Endothelial cell of umbilical vein (primary cell): ENCODE data around the gene LGALS3BP. TPM values are rescaled to one million over a fixed set of nuclear protein-coding genes. Genes with fewer than 3 reads are reported as not detected.

ENCODE experiments used
- BruUV-seq: library from RNA; stranded (reverse); fragments of 400-500 nt; replicated peaks from 2 replicates; lab custom pipeline; 2021; lab: Mats Ljungman, UMichigan
- CTCF ChIA-PET: fragments of 300-600, 350-600 bp; sonication (Branson Sonifier 250); formaldehyde crosslinking; loops from one replicate; lab custom pipeline; 2021; ENCODE audit warnings: antibody characterized with exemption, inconsistent platforms; lab: Charles Lee
- POLR2A ChIA-PET: fragments of 300-600, 350-600 bp; sonication (Branson Sonifier 250); formaldehyde crosslinking; loops from one replicate; lab custom pipeline; 2021; ENCODE audit warnings: antibody characterized with exemption, inconsistent platforms; lab: Charles Lee
- DNase-seq: peaks from one replicate; pipeline ENCODE4 v3.0.0-alpha.2; 2011; ENCODE audit warnings: low read depth, low spot score
- FAIRE-seq: peaks from 2 replicates; lab custom pipeline; 2011; peaks lifted over from hg19 to GRCh38; lab: Jason Lieb, UNC
- H2AFZ ChIP-seq: 2 replicates; pipeline ENCODE4 v1.6.0; 2012; ENCODE audit warnings: low read depth, low read length, control low read depth, inconsistent platforms
- H3K27ac ChIP-seq: 2 replicates; pipeline ENCODE4 v1.5.1; 2011; ENCODE audit warnings: low read depth, mild to moderate bottlenecking, control low read depth, low read length, moderate library complexity; ENCODE audit not compliant: insufficient read depth
- H3K27me3 ChIP-seq, 2 experiments: 2 replicates each; pipeline versions ENCODE4 v1.6.0 to v1.6.1; 2011; ENCODE audit warnings: low read length in 2 of 2, mixed read lengths in 1 of 2; ENCODE audit not compliant: control insufficient read depth in 2 of 2, insufficient read depth in 2 of 2
- H3K36me3 ChIP-seq, 2 experiments: 2 replicates in 1 of 2; 3 replicates in 1 of 2; pipeline ENCODE4 v1.5.1; 2011; ENCODE audit warnings: low read length in 2 of 2, mild to moderate bottlenecking in 1 of 2, moderate library complexity in 1 of 2; ENCODE audit not compliant: control insufficient read depth in 2 of 2, insufficient read depth in 2 of 2; ENCODE audit errors: extremely low read depth in 1 of 2
- H3K4me1 ChIP-seq: 3 replicates; pipeline ENCODE4 v1.5.1; 2011; ENCODE audit warnings: mild to moderate bottlenecking, low read length; ENCODE audit not compliant: control insufficient read depth, insufficient read depth; ENCODE audit errors: extremely low read depth
- H3K4me2 ChIP-seq: 2 replicates; pipeline ENCODE4 v1.6.1; 2011; ENCODE audit warnings: low read length, control low read depth, mixed read lengths; ENCODE audit not compliant: insufficient read depth
- H3K4me3 ChIP-seq, 3 experiments: fragments of 200-600 bp in 1 of 3; sonication (generic), shearing (Covaris generic) in 1 of 3; replicated peaks in 1 of 3; 2 replicates each; pipeline ENCODE4 v1.5.1; 2011 to 2016; ENCODE audit warnings: control low read depth in 3 of 3, low read length in 3 of 3, mild to moderate bottlenecking in 2 of 3, inconsistent platforms in 1 of 3, low read depth in 1 of 3, moderate library complexity in 1 of 3; ENCODE audit not compliant: insufficient read depth in 1 of 3
- H3K79me2 ChIP-seq: 2 replicates; pipeline ENCODE4 v1.6.0; 2012; ENCODE audit warnings: low read length, inconsistent platforms; ENCODE audit not compliant: control insufficient read depth, insufficient read depth
- H3K9ac ChIP-seq: replicated peaks from 2 replicates; pipeline ENCODE3; 2011; ENCODE audit warnings: low read length, control low read depth; ENCODE audit not compliant: insufficient read depth; ENCODE audit errors: extremely low read depth
- H3K9me1 ChIP-seq: replicated peaks from 3 replicates; pipeline ENCODE4 v1.6.0; 2011; ENCODE audit warnings: mild to moderate bottlenecking, low read length; ENCODE audit not compliant: control insufficient read depth, insufficient read depth; ENCODE audit errors: extremely low read depth
- H3K9me3 ChIP-seq: replicated peaks from 2 replicates; pipeline ENCODE4 v1.5.1; 2012; ENCODE audit warnings: low read length, inconsistent platforms; ENCODE audit not compliant: control insufficient read depth, insufficient read depth
- H4K20me1 ChIP-seq: replicated peaks from 2 replicates; pipeline ENCODE3; 2011; ENCODE audit warnings: mild to moderate bottlenecking, low read length; ENCODE audit not compliant: control insufficient read depth, insufficient read depth; ENCODE audit errors: extremely low read depth
- EZH2 ChIP-seq: IDR thresholded peaks from 2 replicates; pipeline ENCODE4 v1.6.1; 2012; ENCODE audit warnings: borderline replicate concordance, low read depth, mild to moderate bottlenecking, moderate library complexity, low read length, inconsistent platforms; ENCODE audit not compliant: severe bottlenecking
- FOS ChIP-seq: IDR thresholded peaks from 2 replicates; pipeline ENCODE4 v1.6.1; 2011; ENCODE audit warnings: mild to moderate bottlenecking, low read length, moderate library complexity, borderline replicate concordance; ENCODE audit not compliant: insufficient read depth
- GATA2 ChIP-seq: IDR thresholded peaks from 2 replicates; pipeline ENCODE4 v1.7.0; 2011; ENCODE audit warnings: low read depth, mild to moderate bottlenecking, moderate library complexity, mixed read lengths, low read length; ENCODE audit not compliant: insufficient read length, insufficient read depth
- JUN ChIP-seq: IDR thresholded peaks from 2 replicates; pipeline ENCODE4 v1.6.1; 2011; ENCODE audit warnings: borderline replicate concordance, low read depth; ENCODE audit not compliant: insufficient read length, insufficient read depth
- MYC ChIP-seq: IDR thresholded peaks from one replicate; pipeline ENCODE4 v1.6.1; 2011; ENCODE audit warnings: mild to moderate bottlenecking, low read depth, low read length
- POLR2A ChIP-seq: IDR thresholded peaks from 2 replicates; pipeline ENCODE4 v1.6.1; 2012; ENCODE audit warnings: low read depth, mild to moderate bottlenecking, control low read depth, low read length
- POLR2AphosphoS5 ChIP-seq: IDR thresholded peaks from 2 replicates; pipeline ENCODE4 v1.6.1; 2012; ENCODE audit warnings: low read depth, mild to moderate bottlenecking, control low read depth, low read length, moderate library complexity; ENCODE audit not compliant: insufficient read depth
- dilution Hi-C: fragments of 300-500 bp; cut with MboI; formaldehyde crosslinking; loops from one replicate; pipeline ENCODE4 v1.15.0; 2019; ENCODE audit warnings: low sequenced_read_pairs; ENCODE audit not compliant: extremely low pct_ligation_motif_present
- intact Hi-C: fragments of 100-400 bp; cut with micrococcal nuclease; formaldehyde crosslinking; loops from one replicate; pipeline ENCODE4 v1.10.0; 2022
- polyA plus RNA-seq, 4 experiments: library from polyadenylated mRNA; depleted of rRNA in 3 of 4; stranded (reverse) in 3 of 4; unstranded in 1 of 4; fragments of >200 nt; gene quantifications; 2 replicates each; pipeline versions ENCODE4 v1.2.1 to v1.2.3, GENCODE V29; 2011 to 2012; ENCODE audit warnings: missing spikeins in 1 of 4
- total RNA-seq: library from RNA; stranded (reverse); gene quantifications from 2 replicates; pipeline ENCODE4 v1.2.3, GENCODE V29; 2021
- TF ChIP-seq, protein P1 (sequence below), 2 donors: IDR thresholded peaks; 1 replicate in 1 of 2; 2 replicates in 1 of 2; pipeline ENCODE4 v1.5.1; 2011; ENCODE audit warnings: low read length in 2 of 2, mild to moderate bottlenecking in 2 of 2, moderate library complexity in 2 of 2, control low read depth in 1 of 2, inconsistent platforms in 1 of 2, low read depth in 1 of 2; ENCODE audit not compliant: insufficient read depth in 1 of 2; ENCODE audit errors: extremely low read depth in 1 of 2
- TF ChIP-seq, protein P2 (sequence below): IDR thresholded peaks from 2 replicates; pipeline ENCODE4 v1.6.1; 2011; ENCODE audit not compliant: insufficient read depth, insufficient read length

The LGALS3BP gene
- total and polyA plus RNA-seq, 2 donors (not counting 3 experiments of a cell fraction or from before 2014, with no cell fraction given) = 0.77 to 1.3 TPM

DNA sequence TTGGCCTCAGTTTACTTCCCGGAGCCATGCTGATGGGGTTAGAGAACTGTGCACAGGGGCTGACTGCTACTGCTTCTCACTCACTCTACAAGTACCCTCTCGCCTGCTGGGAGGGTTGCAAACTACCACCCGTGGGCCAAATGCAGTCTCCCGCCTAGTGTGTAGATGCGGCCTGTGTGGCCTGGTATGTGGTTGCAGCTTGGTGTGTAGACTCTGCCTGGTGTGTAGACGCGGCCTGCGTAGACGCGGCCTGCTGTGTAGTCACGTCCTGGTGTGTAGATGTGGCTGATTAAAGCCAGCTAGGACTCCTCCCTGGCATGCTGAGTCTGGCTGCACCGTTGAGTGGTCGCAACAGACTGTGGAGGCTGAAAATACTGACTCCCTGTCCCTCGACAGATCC lies 22.6 kb upstream of the LGALS3BP start:
- TF ChIP-seq POLR2A = no peak
- TF ChIP-seq, protein P1, sequence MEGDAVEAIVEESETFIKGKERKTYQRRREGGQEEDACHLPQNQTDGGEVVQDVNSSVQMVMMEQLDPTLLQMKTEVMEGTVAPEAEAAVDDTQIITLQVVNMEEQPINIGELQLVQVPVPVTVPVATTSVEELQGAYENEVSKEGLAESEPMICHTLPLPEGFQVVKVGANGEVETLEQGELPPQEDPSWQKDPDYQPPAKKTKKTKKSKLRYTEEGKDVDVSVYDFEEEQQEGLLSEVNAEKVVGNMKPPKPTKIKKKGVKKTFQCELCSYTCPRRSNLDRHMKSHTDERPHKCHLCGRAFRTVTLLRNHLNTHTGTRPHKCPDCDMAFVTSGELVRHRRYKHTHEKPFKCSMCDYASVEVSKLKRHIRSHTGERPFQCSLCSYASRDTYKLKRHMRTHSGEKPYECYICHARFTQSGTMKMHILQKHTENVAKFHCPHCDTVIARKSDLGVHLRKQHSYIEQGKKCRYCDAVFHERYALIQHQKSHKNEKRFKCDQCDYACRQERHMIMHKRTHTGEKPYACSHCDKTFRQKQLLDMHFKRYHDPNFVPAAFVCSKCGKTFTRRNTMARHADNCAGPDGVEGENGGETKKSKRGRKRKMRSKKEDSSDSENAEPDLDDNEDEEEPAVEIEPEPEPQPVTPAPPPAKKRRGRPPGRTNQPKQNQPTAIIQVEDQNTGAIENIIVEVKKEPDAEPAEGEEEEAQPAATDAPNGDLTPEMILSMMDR (IDR thresholded peaks at IDR 0.05; ENCODE audit: extremely low read depth in 1 of 2, insufficient read depth in 1 of 2, low read depth in 1 of 2, low read length in 2 of 2) = no peak
- no peak for TF ChIP-seq EZH2
- TF ChIP-seq, protein P2, sequence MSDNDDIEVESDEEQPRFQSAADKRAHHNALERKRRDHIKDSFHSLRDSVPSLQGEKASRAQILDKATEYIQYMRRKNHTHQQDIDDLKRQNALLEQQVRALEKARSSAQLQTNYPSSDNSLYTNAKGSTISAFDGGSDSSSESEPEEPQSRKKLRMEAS = no peak
- no peak for TF ChIP-seq MYC
- no peak for TF ChIP-seq POLR2AphosphoS5
- TF ChIP-seq GATA2 = no peak
- no peak for TF ChIP-seq JUN
- no peak for TF ChIP-seq FOS
- peaks cover 79% of the 10 kb centered on the region for H3K79me2 ChIP-seq
- no peak overlapping the region for H3K9ac ChIP-seq
- DNase-seq = no peak
- no peak for FAIRE-seq
- H3K27ac ChIP-seq = no peak overlapping the region
- H3K4me1 ChIP-seq = peaks cover 17% of the 10 kb centered on the region
- no peak overlapping the region for H3K4me3 ChIP-seq
- ChIA-PET CTCF (interaction anchor here (0.7 to 1.3 kb wide), 2 partner anchors 12 to 40 kb away, joined by 3 to 4 read pairs; no protein-coding TSS in a partner anchor), POLR2A (no interaction called here)
- intact Hi-C loops = no loop called here
- no peak overlapping the region for H2AFZ ChIP-seq
- H3K36me3 ChIP-seq = peaks cover 2 to 15% of the 10 kb centered on the region in 2 experiments
- no peaks in the 10 kb centered on the region for H4K20me1 ChIP-seq
- dilution Hi-C loops = no loop called here
- no peak overlapping the region for H3K4me2 ChIP-seq
- no peaks in the 10 kb centered on the region for H3K27me3 ChIP-seq
- H3K9me3 ChIP-seq = no peaks in the 10 kb centered on the region
- no peaks in the 10 kb centered on the region for H3K9me1 ChIP-seq
- BruUV-seq = no TSS peak
